Gastrocnemius medialis (tissue), 4 donors: ENCODE measurements around the gene MEF2D. TPM values are rescaled to one million over a fixed set of nuclear protein-coding genes. Genes with fewer than 3 reads are reported as not detected.
A peak's percentile ranks its signal among the peaks of the same experiment; 100 is the strongest.

Source experiments
- ATAC-seq, 2 donors: fragments of 150-250 bp; one replicate each; pipeline ENCODE4 v1.9.1; 2016
- DNase-seq, 2 donors: peaks; one replicate each; pipeline ENCODE4 v3.0.0-alpha.2; 2019
- H3K27ac ChIP-seq, 4 donors: fragments of 200-600 bp; sonication (generic); 1 replicate in 1 of 4; 2 replicates in 3 of 4; pipeline ENCODE4 v1.5.1; 2016 to 2018; ENCODE audit warnings: mild to moderate bottlenecking in 2 of 4, moderate library complexity in 1 of 4
- H3K27me3 ChIP-seq, 3 donors: fragments of 200-600 bp; sonication (generic) in 2 of 3; 1 replicate in 1 of 3; 2 replicates in 2 of 3; pipeline versions ENCODE4 v1.5.1 to v1.6.0; 2016 to 2019; ENCODE audit warnings: mild to moderate bottlenecking in 1 of 3, moderate library complexity in 1 of 3
- H3K36me3 ChIP-seq, 2 donors: fragments of 200-600 bp; sonication (generic) in 1 of 2; one replicate each; pipeline ENCODE4 v1.5.1; 2017 to 2018
- H3K4me1 ChIP-seq, 2 donors: fragments of 200-600 bp; sonication (generic) in 1 of 2; one replicate each; pipeline ENCODE4 v1.5.1; 2016 to 2017; ENCODE audit warnings: mild to moderate bottlenecking in 2 of 2
- H3K4me3 ChIP-seq, 4 donors: fragments of 200-600 bp; sonication (generic) in 3 of 4; 1 replicate in 1 of 4; 2 replicates in 3 of 4; pipeline ENCODE4 v1.5.1; 2016 to 2019; ENCODE audit warnings: mild to moderate bottlenecking in 2 of 4
- H3K9me3 ChIP-seq, 3 donors: fragments of 200-600 bp; sonication (generic) in 2 of 3; 1 replicate in 1 of 3; 2 replicates in 2 of 3; pipeline ENCODE4 v1.5.1; 2016 to 2019
- POLR2A ChIP-seq, 2 donors: fragments of 450-650 bp; IDR thresholded peaks; one replicate each; pipeline ENCODE4 v1.6.1; 2017; ENCODE audit warnings: antibody characterized with exemption in 2 of 2, mild to moderate bottlenecking in 2 of 2, moderate library complexity in 2 of 2
- in situ Hi-C, 4 donors: fragments of 200-750 bp; cut with MboI; loops; one replicate each; pipeline versions ENCODE4 v1.15.0 to v1.8.0; 2017; ENCODE audit warnings: low sequenced_read_pairs in 4 of 4
- intact Hi-C: fragments of 100-400 bp; cut with DNase I; formaldehyde crosslinking; loops from one replicate; pipeline ENCODE4 v1.15.1; 2023; ENCODE audit warnings: low total_unique reads
- total RNA-seq, 4 donors: library from RNA; depleted of rRNA; stranded (reverse); fragments of >200 nt; gene quantifications; one replicate each; pipeline versions ENCODE4 v1.1.0 to v1.2.3, GENCODE V29; 2016
- TF ChIP-seq, protein P1 (sequence below), 5 experiments: fragments of 450-650 bp in 3 of 5; fragments of 200-600 bp in 2 of 5; sonication (generic) in 2 of 5; IDR thresholded peaks in 4 of 5; conservative IDR thresholded peaks in 1 of 5; 1 replicate in 4 of 5; 2 replicates in 1 of 5; pipeline ENCODE4 v1.5.1; 2016 to 2019; ENCODE audit warnings: antibody characterized with exemption in 5 of 5, mild to moderate bottlenecking in 3 of 5, moderate library complexity in 3 of 5

MEF2D gene
- total RNA-seq, 4 donors from 2014 or later, result 129 to 260 (median 168) TPM

DNA sequence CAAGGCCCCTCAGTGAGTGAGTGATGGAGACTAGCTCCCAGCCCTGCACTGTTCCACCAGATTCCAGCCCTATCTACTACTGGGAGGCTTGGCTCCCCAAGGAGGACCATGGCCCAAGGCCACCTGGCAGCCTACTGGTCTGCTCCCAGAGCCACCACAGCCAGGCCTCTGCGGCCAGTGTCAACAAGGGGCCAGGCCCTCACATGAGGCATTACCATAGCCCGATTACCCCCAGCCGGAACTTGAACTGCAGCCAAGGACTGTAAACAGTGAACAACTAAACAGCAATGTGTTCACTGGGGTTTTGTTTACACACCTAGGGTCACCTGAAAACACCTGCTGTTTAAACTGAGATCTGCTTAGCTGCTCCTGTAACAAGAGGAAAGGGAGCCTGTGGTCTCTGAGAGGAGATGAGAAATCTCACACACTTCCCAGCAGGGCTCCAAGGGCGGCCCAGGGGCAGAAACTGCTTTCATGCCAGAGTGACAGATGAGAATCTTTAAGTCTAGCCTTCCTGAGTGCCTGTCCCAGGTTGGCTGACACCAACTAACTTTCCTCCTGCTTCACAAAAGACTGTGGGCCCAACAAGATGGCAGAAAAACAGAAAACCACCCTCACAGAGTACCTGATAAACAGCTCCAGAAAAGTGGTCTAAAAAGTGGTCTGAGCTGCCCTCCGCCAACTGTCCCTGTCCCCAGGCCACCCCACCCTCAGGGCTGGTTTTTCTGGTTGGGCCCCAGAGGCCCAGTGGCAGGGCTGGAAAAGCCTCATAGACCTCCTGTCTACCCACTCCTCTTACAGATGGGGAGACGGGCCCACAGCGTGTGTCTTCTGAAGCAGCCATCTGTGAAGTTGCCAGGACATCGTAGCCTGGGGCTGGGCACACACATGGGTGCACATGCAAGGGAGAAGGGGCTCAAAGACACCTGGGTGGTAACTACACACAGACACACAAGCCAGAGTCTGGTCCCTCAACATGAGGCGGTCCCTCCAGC lies 28.8 kb downstream of the MEF2D start:
- peak; percentile 2 to 37 for ATAC-seq
- H3K27me3 ChIP-seq, result no peaks in the 10 kb centered on the region
- DNase-seq, result peak; percentile 62 to 68
- in situ Hi-C loops, result loop anchor here in 2 of 4 donors (5.0 kb wide), 1 partner anchor 36 kb away; no protein-coding TSS in a partner anchor
- H3K4me3 ChIP-seq, result no peak overlapping the region
- peaks cover 2 to 90% of the 10 kb centered on the region in 2 donors for H3K36me3 ChIP-seq
- intact Hi-C loops, result no loop called here
- peak overlapping the region; percentile 96 to 99 (median 98) for H3K27ac ChIP-seq
- H3K4me1 ChIP-seq, result peaks cover 56 to 64% of the 10 kb centered on the region in 2 donors
- no peaks in the 10 kb centered on the region for H3K9me3 ChIP-seq
- TF ChIP-seq, protein P1, sequence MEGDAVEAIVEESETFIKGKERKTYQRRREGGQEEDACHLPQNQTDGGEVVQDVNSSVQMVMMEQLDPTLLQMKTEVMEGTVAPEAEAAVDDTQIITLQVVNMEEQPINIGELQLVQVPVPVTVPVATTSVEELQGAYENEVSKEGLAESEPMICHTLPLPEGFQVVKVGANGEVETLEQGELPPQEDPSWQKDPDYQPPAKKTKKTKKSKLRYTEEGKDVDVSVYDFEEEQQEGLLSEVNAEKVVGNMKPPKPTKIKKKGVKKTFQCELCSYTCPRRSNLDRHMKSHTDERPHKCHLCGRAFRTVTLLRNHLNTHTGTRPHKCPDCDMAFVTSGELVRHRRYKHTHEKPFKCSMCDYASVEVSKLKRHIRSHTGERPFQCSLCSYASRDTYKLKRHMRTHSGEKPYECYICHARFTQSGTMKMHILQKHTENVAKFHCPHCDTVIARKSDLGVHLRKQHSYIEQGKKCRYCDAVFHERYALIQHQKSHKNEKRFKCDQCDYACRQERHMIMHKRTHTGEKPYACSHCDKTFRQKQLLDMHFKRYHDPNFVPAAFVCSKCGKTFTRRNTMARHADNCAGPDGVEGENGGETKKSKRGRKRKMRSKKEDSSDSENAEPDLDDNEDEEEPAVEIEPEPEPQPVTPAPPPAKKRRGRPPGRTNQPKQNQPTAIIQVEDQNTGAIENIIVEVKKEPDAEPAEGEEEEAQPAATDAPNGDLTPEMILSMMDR (IDR thresholded peaks at IDR 0.05 in 4 of 5, conservative IDR thresholded peaks at IDR 0.05 in 1 of 5), result no peak
- no peak for TF ChIP-seq POLR2A (IDR thresholded peaks at IDR 0.05)

DNA sequence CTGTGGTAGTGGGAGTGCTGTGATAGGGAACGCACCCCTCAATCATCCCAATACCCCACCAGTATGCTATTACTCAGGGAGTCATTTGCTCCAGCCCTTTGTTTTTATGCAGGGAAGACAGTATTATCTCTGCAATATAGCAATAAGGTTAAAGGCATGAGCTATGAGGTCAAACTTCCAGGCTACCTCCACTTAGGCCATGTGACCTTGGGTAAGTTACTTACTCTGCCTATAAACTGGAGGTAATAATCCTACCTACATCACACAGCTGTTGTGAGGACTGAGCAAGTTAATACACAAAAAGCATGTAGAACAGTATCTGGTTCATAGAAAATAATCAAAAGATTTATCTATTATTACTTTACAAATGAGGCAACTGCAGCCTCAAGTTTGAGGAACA lies 30.1 kb downstream of the MEF2D start:
- H3K36me3 ChIP-seq, result peaks cover 2 to 83% of the 10 kb centered on the region in 2 donors
- H3K27ac ChIP-seq, result peak overlapping the region; percentile 96 to 99 (median 98)
- H3K27me3 ChIP-seq, result no peaks in the 10 kb centered on the region
- H3K9me3 ChIP-seq, result no peaks in the 10 kb centered on the region
- no peak overlapping the region for H3K4me3 ChIP-seq
- intact Hi-C loops, result no loop called here
- DNase-seq (no peak), ATAC-seq (no peak)
- H3K4me1 ChIP-seq, result peaks cover 58 to 64% of the 10 kb centered on the region in 2 donors
- TF ChIP-seq POLR2A (IDR thresholded peaks at IDR 0.05), result no peak
- TF ChIP-seq, protein P1 (IDR thresholded peaks at IDR 0.05 in 4 of 5, conservative IDR thresholded peaks at IDR 0.05 in 1 of 5), result no peak
- in situ Hi-C loops, result loop anchor here in 2 of 4 donors (5.0 kb wide), 1 partner anchor 37 kb away; no protein-coding TSS in a partner anchor

DNA sequence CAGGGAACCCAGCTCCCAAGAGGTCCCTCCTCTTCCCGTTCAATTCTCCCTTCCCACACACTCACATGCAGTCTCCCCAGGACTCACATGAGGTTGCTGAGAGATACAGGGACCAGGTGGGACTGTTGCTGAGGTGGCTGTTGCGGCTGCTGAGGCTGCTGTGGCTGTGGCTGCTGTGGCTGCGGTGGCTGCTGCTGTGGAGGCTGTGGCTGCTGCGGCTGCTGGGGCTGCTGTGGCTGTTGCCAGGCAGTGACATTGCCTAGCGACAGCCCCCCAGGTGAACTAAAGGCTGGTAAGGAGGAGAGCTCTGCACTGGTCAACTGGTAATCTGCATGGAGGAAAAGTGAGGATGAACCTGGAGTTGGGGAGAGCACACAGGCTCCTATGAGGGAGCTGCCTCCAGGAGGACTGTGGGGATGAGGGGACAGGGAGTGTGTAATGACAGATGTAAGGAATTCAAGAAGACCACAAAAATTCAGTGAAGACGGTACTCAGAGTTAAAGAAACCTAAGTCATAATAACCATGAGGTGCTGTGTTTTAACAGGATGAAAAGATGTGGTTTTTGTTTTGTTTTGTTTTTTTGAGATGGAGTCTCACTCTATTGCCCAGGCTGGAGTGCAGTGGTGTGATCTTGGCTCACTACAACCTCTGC lies 31.8 kb downstream of the MEF2D start:
- Histone ChIP-seq H3K36me3 (peaks cover 2 to 66% of the 10 kb centered on the region in 2 donors), H3K4me1 (peaks cover 59 to 65% of the 10 kb centered on the region in 2 donors), H3K27me3 (no peaks in the 10 kb centered on the region), H3K27ac (peak overlapping the region; percentile 96 to 99 (median 98)), H3K4me3 (no peak overlapping the region), H3K9me3 (no peaks in the 10 kb centered on the region)
- no peak for TF ChIP-seq POLR2A (IDR thresholded peaks at IDR 0.05)
- TF ChIP-seq, protein P1 (IDR thresholded peaks at IDR 0.05 in 4 of 5, conservative IDR thresholded peaks at IDR 0.05 in 1 of 5), result no peak
- no peak for DNase-seq
- no peak for ATAC-seq
- in situ Hi-C loops, result no loop called here
- intact Hi-C loops, result loop anchor here (10.0 kb wide), 1 partner anchor 364 kb away; no protein-coding TSS in a partner anchor

DNA sequence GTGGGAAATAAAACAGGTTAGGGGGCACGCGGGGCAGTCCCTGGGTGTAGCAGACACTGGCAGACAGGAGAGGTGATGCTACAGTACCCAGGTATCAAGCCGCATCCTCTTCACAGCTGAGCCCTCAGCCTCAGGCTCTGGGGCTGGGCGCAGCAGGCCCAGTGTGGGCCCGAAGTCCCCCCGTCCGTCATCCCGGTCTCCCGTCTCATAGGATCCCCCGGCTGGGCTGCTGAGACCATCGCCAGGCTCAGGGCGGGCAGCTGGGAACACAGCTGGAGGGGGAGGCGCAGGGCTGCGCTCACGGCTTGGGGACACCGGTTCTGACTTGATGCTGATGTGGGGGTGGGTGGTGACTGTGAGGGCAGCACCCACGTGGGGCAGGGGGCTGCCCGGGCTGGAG lies 32.7 kb downstream of the MEF2D start:
- Histone ChIP-seq H3K9me3 (no peaks in the 10 kb centered on the region), H3K4me1 (peaks cover 59 to 64% of the 10 kb centered on the region in 2 donors), H3K4me3 (no peak overlapping the region), H3K27ac (peak overlapping the region; percentile 96 to 99 (median 98)), H3K27me3 (no peaks in the 10 kb centered on the region), H3K36me3 (peaks cover 0 to 57% of the 10 kb centered on the region in 2 donors)
- intact Hi-C loops, result loop anchor here (10.0 kb wide), 1 partner anchor 363 kb away; no protein-coding TSS in a partner anchor
- ATAC-seq (no peak), DNase-seq (no peak)
- in situ Hi-C loops, result no loop called here
- TF ChIP-seq, protein P1 (IDR thresholded peaks at IDR 0.05 in 4 of 5, conservative IDR thresholded peaks at IDR 0.05 in 1 of 5), result no peak
